HG02943 (cell line): Measurements from ENCODE around the gene SHB.

ENCODE experiments used
- ATAC-seq: cut with Tn5 transposase; IDR thresholded peaks from one replicate; pipeline ENCODE4 v1.9.1; 2021; ENCODE audit warnings: mild to moderate bottlenecking, low read depth, moderate library complexity; ENCODE audit not compliant: unreplicated experiment

Gene SHB

DNA sequence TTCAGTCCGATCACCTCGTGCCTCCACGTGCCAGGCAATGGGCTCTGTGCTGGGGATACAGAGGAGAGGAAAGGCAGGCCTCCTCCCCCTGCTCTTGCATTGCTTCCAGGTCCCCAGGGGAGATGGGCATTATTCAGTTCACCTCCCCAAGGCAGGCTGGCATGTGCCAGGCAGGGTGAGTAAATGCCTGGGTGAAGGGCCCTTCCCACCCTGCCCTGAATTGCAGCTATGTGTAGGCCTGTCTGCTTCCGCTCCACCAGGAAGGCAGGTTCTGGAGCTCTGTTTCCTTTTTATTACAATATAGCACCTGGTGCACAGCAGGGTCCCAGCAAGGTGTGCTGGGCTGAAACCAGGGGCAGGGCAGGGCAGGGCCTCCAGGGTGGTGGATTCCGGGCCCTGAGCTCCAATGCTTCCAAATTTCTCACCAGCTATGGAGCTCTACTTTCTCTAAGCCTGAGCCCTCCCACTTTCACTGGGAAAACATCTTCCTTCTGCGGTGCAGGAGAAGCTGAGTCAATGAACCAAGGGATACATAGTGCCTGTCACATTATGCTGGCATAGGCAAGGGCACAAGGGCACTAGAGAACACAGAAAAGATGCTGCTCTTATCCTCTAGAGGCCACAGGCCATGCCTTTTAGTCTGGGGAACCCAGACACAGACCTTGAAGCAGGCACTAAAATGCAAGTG, 42.0 kb downstream of the SHB start:
- ATAC-seq, result no peak

DNA sequence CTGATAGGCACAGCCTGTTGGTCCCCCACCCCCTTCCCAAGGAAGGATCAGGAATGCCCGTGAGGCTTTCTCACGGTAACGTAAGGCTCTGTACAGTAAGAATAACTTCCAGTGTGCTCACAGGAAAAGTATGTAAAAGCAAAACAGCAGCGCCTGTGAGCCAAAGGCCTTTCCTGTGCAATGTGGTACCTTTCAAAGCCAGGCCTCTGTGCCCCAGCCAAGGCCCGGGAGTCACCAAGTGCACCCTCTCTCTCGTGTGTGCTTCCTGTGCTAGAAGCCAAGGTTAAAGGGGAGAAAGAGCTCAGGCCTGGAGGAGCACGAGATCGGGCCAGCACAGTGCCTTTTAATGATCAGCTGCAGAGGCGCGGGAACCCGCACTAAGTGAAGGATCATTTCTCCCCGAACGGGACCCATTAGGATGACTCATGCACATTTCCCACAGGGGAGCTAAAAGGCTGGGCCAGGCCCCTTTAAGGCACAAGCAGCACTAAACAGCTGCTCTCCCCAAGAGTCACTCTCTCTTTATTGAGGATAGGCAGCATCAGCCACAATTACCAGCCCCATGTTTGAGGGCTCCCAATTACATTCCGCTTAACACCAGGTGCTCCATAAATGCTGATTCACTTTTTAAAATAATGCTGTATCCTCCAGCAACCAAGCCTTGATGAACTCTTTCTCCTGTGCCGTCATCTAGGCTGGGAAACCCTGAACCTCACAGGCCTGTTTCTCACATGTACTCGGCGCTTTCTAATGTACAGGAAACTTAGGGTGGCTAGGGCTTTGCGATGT, 42.8 kb downstream of the SHB start:
- ATAC-seq, result no peak

DNA sequence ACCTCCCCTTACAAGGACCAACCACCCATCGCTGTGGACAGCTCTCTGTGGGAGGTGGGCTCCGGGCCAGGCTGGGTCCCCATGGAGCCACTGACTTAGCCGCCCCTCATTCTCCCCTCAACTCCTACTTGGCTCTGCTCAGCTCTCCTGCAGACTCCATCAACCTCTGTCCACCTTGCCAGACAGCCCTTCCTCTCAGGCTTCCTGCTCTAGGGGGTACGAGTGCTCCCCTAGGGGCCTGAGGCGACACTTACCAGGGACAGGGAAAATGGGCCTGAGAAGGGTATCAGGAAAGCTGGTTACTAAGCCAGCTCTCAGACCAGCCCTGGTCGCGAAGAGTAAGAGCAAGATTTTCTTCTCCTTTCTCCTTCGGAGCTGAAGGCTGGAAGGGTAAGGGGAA, 43.9 kb downstream of the SHB start:
- ATAC-seq, result no peak

DNA sequence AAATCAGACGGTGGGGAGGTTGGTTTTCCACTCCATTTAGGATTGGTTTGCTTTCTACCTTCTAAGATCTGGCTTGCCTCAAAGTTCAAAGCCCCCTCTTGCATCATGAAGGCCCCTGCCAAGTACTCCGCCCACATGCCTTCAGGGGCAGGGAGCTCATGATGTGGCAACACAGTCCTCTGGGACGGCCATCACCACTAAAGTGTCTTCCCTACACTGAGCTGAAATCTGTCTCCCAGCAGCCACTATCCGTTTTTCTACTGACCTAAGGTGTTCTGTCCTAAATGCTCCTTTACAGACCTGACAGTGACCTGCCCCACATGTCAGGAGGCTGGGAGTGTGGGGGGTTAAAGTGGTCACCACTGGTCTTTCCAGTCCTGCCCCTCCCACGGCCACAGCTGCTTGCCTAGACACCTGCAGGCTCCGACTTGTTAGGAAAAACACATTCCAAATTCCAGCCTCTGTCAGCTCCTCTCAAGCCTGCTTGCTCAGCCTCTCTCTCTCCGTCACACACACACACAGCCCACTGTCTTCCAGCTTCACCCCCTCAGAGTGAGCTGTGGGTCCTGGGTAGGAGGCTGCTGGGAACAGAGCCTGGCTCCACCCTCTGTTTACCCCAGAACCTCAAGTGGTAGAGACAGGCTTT, 44.9 kb downstream of the SHB start:
- ATAC-seq, result no peak

DNA sequence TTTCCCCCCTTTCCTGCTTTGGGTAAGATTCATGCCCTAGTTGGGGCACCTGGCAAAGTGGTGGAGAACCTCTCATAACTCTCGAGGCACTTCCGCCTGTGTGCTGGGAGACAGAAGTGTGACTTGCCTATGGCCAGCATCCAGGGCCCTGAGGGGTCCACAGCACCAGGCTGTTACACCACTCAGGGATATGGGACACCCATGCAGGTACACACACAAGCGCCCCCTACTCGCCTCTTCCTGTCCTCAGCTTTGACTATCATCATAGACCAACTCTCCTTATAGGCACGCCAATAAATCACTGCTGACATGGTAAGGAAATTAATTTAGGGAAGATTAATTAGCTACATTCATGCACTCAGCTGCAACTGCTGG, 45.4 kb downstream of the SHB start:
- ATAC-seq, result no peak

DNA sequence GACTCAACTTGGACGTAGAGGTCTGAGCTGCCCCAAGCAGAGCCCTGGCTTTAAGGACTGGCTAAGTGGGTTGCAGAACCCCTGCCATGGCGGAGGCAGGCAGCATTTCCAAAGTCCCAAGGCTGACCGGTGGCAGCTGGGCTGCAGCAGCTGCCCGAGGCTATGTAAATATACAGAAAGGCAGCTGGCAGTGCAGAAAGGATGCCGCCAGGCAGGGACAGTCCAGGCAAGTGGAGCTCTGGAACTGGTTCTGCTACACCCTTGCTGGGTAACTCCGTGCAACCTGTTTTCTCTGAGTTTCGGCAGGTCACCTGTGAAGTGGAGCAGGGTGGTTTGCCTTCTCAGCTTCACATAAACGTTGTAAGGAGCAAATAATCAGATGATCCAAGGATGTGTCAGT, 46.0 kb downstream of the SHB start:
- no peak for ATAC-seq

DNA sequence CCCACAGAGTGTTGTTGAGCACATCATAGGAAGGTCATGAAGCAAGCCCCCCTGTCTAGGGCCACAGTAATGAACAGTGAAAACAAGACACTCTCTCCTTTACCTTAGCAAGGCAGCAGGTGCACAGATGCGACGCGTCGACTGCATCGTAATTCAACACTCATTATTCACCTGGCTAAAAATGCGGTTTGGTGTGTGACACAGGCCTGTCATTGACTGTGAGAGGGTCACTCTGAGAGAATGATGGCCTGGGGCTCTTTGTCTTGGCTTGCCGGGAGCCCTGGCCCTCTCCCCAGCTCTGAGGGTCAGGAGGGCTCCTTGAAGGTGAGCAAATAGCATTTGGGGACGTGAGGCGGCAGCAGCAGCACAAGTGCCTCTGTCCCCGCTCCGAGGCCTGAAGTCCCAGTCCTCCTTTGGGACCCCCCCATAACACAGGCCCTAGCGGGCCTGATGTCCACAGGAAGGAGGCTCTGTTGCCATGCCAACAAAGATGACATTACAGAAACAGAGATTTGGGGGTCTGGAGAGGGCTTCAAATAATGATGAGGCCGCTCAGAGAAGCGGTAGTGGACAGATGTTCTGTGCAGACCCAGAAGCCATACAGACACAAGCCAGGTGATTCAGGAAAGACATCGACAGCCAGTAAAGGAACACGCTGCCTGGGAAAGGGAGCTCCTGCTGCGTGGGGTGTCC, 46.7 kb downstream of the SHB start:
- ATAC-seq, result no peak

DNA sequence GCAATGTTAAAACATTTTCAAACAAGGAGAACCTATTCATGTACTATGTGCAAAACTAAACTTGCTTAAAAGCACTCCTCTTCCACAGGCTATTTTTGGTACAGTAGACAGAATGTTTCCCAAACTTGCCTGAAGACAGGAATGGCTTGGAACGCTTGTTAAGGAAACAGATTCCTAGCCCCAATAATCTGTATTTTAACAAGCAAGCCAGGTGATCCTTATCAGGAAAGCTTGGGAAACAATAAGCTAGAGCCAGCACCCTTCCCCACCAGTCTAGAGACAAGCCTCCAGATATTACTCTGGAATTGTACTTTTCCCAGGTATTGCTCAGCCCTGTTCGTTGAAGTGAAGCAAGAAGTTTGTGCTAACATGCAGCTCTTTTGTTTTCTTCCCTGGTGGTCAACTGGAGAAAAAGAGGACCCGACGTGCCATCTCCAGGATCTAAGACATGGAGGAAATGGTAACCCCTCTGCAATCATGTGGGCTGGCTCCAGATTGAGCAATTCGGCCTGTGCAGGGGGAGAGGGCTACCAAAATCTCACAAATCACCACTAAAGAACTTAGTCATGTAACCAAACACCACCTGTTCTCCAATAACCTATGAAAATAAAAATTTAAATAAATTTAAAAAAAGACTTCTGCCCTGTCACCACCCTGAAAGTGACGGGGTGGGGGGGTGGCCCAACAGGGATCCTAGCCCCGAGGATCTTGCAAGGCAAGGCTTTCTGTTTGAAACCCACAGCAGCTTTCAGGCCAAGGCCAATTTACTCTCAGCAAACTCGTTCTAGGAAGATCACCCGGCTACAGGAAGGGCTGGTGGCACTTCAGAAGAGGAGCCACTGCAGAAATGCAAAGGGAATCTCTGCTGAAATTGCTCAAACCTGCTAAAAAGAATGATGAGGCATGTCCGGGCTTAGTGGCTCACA, 48.6 kb downstream of the SHB start:
- no peak for ATAC-seq

DNA sequence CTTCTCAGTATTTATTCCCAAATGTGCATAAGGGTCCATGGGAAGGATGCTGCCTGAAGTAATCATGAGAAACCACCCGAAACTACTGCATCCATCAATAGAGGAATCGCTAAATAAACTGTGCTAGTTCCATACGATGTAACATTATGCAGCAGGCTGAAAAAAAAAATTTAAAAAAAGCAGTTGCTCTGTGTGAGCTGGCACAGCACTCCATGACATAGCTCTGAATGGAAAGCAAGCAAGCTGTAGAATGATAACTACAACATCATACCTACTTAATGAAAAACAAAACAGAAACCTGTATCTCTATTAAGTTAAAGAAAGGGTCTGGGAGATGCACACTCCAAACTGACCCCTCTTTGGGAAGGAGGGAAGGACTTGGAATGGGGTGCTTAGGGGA, 49.3 kb downstream of the SHB start:
- no peak for ATAC-seq

DNA sequence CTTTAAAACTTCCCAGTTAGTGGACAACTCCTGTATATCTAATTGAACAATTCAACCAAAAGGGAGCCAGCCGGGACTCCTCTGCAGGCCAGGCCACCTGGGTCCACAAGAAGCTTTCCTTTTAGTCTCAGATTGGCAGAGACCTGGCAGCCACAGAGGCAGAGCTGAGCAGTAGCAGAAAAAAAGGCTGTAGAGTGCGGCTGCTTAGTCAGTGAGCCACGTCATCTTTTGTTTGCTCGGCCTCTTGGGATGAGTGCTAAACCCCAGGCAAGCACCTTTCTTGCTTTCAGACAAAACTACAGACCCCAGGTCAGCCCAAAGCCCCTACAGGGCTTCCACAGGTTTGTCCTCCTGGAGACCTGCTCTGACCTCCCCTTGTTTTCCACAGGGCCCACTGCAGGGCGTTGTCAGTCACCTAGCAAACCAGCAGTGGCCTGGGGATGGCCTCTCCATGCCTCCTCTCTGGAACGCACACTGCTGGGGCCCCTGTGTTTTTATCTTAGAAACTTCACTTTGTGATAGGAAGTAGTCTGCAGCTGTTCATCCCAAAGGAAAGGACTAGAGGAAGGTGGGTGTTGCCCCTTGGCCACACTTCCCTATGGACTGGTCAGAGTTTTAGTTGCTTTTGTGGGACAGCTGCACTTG, 49.9 kb downstream of the SHB start:
- no peak for ATAC-seq

DNA sequence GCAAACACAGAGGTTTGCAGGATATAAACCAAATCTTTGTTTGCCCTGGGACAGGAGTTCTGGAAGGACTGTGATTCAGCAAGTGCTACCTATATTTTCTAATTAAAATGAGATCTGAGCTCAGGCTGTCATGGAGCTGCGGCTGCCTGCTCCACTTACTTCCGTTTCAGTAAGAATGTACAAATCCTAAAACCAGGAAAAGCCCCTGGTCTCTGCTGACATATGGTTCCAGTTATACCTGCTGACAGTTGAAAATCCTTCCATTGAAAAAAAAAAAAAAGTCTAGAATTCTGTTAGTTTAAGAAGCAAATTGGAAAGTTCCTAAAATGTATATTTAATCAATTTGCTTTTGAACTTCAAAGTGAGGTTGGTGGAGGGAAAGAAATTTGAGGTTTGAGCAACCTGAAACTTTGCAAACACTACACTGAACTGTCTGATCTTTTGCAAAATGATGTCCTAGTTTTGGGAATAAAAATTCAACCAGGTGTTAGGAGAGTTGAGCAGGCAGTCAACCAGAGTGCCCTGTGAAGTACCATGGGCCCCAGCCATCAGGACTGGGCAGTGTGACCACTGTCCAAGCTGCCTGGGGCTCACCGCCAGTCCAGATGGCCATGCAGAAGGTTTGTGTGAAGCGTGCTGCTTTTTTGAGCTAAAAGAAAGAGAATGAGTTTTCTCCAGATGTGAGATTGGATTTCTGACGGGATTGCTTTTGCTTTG, 50.6 kb downstream of the SHB start:
- no peak for ATAC-seq

DNA sequence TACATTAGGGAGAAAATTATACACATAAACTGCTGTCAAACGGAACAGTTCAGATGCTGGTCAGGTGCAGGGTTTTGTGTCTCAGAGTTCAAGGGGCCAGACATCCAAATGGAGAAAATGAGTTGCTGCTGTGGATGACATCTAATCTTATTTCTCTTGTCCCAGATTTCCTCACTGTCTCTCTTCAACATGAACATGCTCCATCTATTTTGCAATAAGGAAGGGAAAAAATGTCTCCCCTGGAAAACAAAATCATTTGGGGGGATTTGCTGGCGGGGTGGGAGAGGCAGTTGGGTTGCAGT, 51.2 kb downstream of the SHB start:
- ATAC-seq, result no peak

DNA sequence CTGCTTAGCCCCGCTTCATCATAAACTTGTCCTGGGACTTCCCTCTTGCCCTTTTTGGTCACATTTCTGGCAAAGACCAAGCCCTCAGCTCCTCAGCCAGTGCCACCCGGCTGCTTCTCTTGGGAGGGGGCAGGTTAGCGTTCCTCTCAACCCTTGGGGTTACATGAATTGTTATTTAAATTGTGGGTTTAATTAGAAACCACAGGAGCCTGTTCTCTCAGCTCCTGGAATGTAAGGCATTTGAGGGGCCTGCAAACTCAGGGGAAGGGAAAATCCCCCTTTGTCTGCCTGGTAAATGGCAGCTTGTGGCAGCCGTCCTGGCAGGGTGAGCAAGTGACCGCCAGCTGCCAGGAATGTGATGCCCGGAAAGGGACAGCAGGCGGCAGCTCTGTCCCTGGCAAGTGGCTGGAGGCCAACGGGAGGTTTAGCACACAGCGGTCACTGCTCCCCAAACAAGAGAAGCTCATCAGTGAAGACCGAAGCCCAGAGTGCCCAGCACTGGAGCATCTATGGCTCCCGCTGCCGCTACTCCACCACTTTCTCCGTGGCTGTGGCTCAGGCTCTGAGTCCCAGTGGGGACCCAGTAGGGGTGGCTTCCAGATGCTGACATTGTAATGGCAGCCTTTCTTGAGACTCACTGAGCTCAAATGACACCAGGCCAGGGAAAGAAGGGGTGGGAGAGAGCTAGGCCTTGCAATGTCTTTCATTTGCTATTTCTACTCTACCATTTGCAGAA, 51.7 kb downstream of the SHB start:
- ATAC-seq, result no peak

DNA sequence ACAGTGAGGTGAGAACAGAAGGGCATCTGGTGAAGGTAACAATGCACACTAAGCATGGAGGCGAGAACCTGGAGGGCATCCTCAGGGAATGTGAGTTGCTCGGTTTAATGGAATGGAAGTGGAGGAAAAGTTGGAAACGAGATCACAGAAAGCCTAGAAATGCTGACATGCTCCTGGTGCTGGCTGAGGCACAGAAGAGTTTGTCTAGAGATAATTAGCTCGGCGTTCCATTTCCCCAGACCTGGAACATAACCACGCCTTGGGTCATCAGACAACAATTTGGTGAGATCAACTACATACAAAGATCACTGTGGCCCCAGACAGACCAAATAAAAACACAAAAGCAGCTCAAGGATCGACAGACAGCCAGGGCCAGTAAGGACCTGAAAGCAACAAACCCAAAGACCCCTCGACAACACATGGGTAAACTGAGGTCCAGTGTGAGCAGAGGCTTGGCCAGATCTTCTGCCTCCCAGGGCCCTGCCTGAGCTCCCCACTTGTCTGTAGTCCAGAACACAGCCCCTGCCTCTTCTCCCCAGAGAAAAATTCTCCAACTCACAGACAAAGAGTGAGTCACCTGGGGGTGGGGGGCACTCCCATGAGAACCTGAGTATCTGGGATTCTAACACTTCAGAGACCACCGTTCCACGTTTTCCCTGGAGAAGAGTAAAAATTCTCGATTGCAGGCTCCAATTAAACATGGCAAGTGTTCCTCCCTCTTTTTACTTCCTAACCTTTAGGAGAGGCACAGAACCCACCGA, 52.5 kb downstream of the SHB start:
- ATAC-seq, result no peak

DNA sequence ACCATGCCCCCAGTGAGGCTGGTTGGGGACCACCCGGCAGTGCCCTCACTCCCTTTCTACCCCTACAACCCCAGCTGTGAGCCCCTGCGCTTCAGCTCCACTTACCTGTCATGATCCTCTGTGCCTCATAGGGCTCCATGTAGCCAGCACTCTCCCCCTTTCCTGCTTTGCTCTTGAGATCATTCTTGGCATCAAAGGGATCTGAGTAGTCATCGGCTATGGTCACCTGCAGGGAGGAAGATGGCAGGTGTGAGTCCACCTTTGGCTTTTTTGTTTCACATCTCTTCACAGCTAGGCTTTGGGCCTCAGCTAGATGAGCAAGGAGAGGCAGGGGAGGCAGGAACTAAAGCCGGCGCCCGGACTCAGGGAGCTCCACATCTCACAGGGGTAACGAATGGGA, 53.1 kb downstream of the SHB start:
- no peak for ATAC-seq

DNA sequence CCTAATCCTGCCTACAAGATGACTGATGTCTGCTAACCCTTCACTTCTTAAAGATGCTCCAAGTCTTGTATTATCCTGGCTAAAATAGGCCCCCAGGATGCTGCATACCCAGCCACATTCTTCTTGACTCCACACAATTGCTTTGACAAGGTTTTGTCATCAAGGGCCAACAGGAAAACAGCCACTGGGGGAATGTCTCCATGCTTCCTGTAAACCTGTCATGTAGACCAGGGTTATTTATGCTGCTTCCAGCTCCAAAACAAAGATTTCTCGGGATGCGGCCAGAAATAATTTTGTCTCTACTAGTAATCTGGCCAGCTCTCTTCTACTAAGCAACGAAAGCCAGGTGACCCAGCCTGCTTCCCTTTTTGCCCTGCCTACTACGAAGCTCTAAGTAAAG, 53.8 kb downstream of the SHB start:
- no peak for ATAC-seq

DNA sequence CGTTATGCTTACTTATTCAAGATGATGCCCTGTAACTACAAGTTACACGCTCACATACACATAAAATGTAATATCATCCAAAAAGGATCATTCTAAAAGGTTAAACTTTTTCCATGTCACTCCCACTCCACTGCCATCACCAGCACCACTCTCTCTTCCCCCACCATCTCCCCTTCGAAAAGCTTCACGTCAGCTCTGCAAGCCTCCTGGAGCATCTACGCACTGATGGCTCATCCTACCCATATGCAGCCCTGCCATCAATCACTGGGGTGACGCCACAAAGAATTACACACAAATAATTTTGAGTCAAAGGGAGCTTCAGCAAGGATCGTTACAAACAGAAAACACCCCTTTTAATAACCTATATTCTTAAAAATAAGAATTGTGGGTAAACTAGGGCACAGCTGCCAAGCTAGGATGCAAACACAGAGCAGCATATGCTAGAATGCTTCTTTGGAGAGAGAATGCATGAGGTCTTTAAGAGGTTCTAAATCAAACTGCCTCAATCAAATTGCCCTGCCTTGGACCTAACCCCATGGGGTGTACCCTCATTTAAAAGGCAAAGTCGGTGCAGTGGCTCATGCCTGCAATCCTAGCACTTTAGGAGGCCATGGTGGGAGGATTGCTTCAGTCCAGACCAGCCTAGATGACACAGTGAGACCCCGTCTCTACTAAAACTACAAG, 56.1 kb downstream of the SHB start:
- no peak for ATAC-seq
